Myocyte (in vitro differentiated cells): Measurements from ENCODE around the gene MPST. TPM values are rescaled to one million over a fixed set of nuclear protein-coding genes. Genes with fewer than 3 reads are reported as not detected.

Experiments
- DNase-seq: peaks from one replicate; pipeline ENCODE4 v3.0.0-alpha.2; 2012; ENCODE audit warnings: low read depth
- total RNA-seq: library from RNA; depleted of rRNA; stranded (reverse); fragments of >200 nt; gene quantifications from 2 replicates; pipeline ENCODE4 v1.2.3, GENCODE V29; 2014

MPST gene
- total RNA-seq, 1 donor from 2014 or later = 109 TPM

- no peak for DNase-seq
Measured at GRCh38 chr22:37000676-37001534, 18.6 kb upstream of the MPST start.

GRCh38 chr22:37001826-37002225, 17.7 kb upstream of the MPST start:
- no peak for DNase-seq

- no peak for DNase-seq
Measured at GRCh38 chr22:37002633-37003032, 16.9 kb upstream of the MPST start.

- DNase-seq = no peak
Measured at GRCh38 chr22:37007651-37008050, 11.9 kb upstream of the MPST start.

GRCh38 chr22:37008365-37008764, 11.2 kb upstream of the MPST start:
- no peak for DNase-seq

- DNase-seq = no peak
Measured at GRCh38 chr22:37009490-37009889, 10.1 kb upstream of the MPST start.

GRCh38 chr22:37010174-37010573, 9.4 kb upstream of the MPST start:
- DNase-seq = no peak

- no peak for DNase-seq
Measured at GRCh38 chr22:37010976-37011375, 8.6 kb upstream of the MPST start.

GRCh38 chr22:37011472-37011871, 8.1 kb upstream of the MPST start:
- no peak for DNase-seq

- no peak for DNase-seq
Measured at GRCh38 chr22:37012262-37012904, 7.2 kb upstream of the MPST start.

- DNase-seq = no peak
Measured at GRCh38 chr22:37012956-37013355, 6.6 kb upstream of the MPST start.

GRCh38 chr22:37014415-37014806, 5.1 kb upstream of the MPST start:
- no peak for DNase-seq

- DNase-seq = no peak
Measured at GRCh38 chr22:37014835-37015586, 4.5 kb upstream of the MPST start.

GRCh38 chr22:37015587-37015878, 4.0 kb upstream of the MPST start:
- no peak for DNase-seq

GRCh38 chr22:37016134-37016910, 3.2 kb upstream of the MPST start:
- DNase-seq = no peak

- peak; percentile 21 for DNase-seq
Measured at GRCh38 chr22:37017356-37017755, 2.2 kb upstream of the MPST start.

- no peak for DNase-seq
Measured at GRCh38 chr22:37018086-37018814, 1.3 kb upstream of the MPST start.

GRCh38 chr22:37018815-37019308, 680 bp upstream of the MPST start:
- peak; percentile 54 for DNase-seq

- DNase-seq = peak; percentile 56
Measured at GRCh38 chr22:37020192-37020479, 594 bp downstream of the MPST start.

- no peak for DNase-seq
Measured at GRCh38 chr22:37021041-37021440, 1.5 kb downstream of the MPST start.
